LNCaP clone FGC (cell line): ENCODE results near the gene OR2S2.

ENCODE experiments used
- DNase-seq: peaks from one replicate; pipeline ENCODE4 v3.0.0-alpha.2; 2011; ENCODE audit warnings: low read depth
- H3K4me3 ChIP-seq: 2 replicates; pipeline ENCODE4 v1.5.1; 2011; ENCODE audit warnings: mild to moderate bottlenecking, low read depth, low read length, control low read depth
- CTCF ChIP-seq: IDR thresholded peaks from 2 replicates; pipeline ENCODE4 v1.5.1; 2012; ENCODE audit warnings: mild to moderate bottlenecking; ENCODE audit not compliant: control insufficient read depth, insufficient read depth; ENCODE audit errors: extremely low read depth

Gene OR2S2

GRCh38 chr9:35978792-35979191, 20.8 kb upstream of the OR2S2 start:
- no peak for DNase-seq
- TF ChIP-seq CTCF, result no peak
- H3K4me3 ChIP-seq, result no peak overlapping the region

GRCh38 chr9:35976726-35977125, 18.8 kb upstream of the OR2S2 start:
- no peak overlapping the region for H3K4me3 ChIP-seq
- no peak for TF ChIP-seq CTCF
- DNase-seq, result no peak

- TF ChIP-seq CTCF, result no peak
- no peak for DNase-seq
Measured at GRCh38 chr9:35974800-35975199, 16.8 kb upstream of the OR2S2 start.

GRCh38 chr9:35972093-35972492, 14.1 kb upstream of the OR2S2 start:
- no peak for TF ChIP-seq CTCF
- H3K4me3 ChIP-seq, result no peak overlapping the region
- DNase-seq, result no peak

More at GRCh38 chr9:35974800-35975199, 16.8 kb upstream of the OR2S2 start:
- no peak overlapping the region for H3K4me3 ChIP-seq

- peak; percentile 23 for DNase-seq
- TF ChIP-seq CTCF, result no peak
- H3K4me3 ChIP-seq, result no peak overlapping the region
Measured at GRCh38 chr9:35967042-35967441, 9.1 kb upstream of the OR2S2 start.

GRCh38 chr9:35966433-35966832, 8.5 kb upstream of the OR2S2 start:
- DNase-seq, result no peak
- H3K4me3 ChIP-seq, result no peak overlapping the region
- no peak for TF ChIP-seq CTCF

GRCh38 chr9:35965011-35965410, 7.1 kb upstream of the OR2S2 start:
- DNase-seq, result no peak
- no peak for TF ChIP-seq CTCF
- H3K4me3 ChIP-seq, result no peak overlapping the region
